HG02852 (cell line): ENCODE measurements around the gene AFDN.

Source experiments
- ATAC-seq: cut with Tn5 transposase; IDR thresholded peaks from one replicate; pipeline ENCODE4 v1.9.1; 2021; ENCODE audit warnings: mild to moderate bottlenecking, moderate library complexity; ENCODE audit not compliant: unreplicated experiment

AFDN gene

GRCh38 chr6:167794161-167795157 lies 32.3 kb upstream of the AFDN start:
- no peak for ATAC-seq

DNA sequence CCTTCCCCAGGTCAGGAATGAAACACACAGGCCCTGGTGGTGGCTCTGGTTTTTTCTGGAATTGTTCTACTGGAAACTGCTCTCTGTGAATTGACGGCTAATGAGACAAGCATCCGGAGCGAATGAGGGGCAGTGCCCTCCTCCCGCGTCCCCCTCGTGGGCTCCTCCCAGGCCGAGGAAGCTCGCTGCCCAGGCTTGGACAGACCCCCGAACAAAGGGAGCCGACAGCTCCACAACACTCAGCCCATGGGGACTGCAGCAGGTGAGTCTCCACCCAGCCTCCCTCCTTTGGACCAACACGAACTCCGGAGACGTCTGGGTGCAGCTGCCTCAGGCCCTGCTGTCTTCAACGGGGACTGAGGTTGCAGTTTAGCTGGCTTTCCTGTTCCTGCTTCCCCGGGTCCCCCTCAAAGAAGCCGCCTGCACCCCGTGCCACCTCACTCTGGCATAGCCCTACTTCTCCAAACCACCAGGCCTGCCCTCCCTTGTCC lies 31.3 kb upstream of the AFDN start:
- ATAC-seq = no peak

GRCh38 chr6:167795874-167796191 lies 30.9 kb upstream of the AFDN start:
- no peak for ATAC-seq

DNA sequence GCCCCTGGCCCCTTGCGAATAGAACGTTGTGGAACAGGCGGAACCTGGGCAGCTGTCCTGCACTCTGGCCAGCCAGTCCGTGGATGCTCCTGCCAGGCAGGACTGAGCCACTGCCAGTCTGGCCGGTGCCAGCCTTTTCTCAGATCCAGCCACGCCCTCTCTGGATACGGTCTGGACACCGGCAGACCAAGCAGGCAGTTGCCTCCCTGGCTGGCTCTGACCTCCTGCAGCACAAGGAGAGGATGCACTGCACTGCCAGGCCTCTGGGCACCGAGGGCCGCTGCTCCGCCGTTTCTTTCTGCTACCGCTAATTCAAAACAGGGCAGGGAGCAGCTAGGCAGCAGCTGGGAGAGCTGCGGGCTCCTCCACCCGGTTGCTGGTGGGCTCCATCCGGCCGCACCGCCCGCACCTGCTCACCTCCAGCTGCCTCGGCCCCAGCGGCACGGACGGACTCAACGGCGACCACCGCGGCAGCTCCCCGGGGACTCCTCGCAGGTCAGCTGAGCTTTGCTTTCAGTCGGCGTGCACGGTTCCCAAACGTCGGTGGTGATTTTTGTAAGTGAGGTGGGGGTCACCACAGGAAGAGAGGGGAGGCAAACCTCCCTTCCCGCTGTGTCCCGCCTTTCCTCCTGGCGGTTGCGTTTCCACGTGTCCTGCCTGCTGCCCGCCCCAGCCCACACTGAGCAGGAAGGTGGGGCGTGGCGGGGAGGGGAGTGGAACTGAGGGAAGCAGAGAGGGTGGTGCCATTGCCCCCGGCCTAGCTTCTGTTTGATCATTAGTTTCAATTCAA lies 30.3 kb upstream of the AFDN start:
- no peak for ATAC-seq

GRCh38 chr6:167797011-167797471 lies 29.7 kb upstream of the AFDN start:
- no peak for ATAC-seq

- ATAC-seq = no peak
These were observed 29.0 kb upstream of the AFDN start for GRCh38 chr6:167797476-167798265.

GRCh38 chr6:167798453-167798852 lies 28.3 kb upstream of the AFDN start:
- ATAC-seq = no peak

DNA sequence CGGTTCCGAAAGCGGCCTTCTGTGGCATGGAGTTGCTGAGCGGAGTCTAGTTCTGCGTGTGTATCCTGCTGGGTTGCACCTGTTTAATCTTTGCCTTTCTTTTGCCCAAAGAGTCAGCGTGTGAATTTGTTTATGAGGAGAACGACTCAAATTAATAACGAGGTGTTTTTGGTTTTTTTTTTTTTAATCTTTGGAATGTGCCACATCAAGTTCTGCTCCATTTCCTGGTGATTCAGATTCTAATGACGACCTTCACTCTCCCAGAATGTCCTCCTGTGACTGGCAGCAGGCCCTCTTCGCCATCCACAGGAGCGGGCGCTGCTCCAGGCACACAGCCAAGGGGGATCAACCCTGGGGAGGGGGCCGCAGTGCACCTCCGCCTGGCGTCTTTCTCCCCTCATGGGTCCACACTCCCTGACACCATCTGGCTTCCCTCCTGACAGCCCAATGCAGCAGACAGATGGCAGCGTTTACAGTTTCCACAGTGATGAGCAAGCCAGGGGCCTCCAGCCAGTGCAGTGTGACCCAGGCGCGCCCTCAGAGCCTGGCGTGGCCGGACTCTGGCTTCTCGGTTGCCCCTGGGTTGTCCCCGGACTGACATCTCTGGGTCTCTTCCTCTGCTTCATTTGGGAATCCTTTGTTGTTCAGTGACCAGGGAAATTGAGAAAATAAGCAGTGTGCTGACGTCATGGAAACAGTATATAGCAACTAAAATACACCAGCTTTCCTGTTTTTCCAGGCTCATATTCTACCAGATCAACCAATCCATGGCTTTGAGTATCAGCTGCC lies 27.5 kb upstream of the AFDN start:
- no peak for ATAC-seq

DNA sequence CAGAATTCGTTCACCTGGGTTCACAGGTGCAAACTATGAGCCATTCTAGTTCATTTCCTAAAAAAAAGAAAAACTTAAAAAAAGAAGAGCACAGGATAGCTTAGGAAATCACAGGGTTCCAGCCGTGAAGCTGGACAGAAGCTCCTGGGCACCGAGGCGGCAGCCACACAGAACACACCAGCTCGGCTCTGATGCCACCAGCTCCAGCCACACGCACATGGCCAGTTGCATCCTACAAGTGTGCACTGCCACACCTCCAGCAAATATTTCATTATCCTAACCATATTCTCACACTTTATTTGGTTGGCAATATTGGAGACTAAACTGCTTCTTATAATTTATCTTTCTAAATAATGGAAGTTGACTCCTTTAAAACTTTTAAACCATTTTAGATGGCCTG lies 26.2 kb upstream of the AFDN start:
- ATAC-seq = no peak

DNA sequence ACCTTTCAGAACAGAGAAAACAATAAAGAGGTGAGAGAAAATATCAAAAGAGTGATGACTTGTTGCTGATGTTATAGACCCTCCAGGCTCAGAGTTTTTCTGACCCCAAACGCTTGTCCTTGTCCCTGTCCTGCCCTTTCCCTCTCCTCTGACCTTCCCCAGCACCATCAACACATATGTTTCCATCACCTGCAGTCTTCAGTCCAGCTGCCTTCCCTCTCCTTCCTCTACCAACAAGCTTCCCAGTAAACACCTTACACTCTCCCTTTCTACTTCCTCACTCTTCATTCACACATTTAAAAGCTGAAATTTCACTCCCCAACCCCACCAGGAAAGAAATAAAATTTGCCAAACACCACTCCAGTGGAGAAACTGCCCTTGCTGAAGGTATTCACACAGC lies 25.4 kb upstream of the AFDN start:
- no peak for ATAC-seq

GRCh38 chr6:167802339-167802738 lies 24.4 kb upstream of the AFDN start:
- ATAC-seq = no peak

GRCh38 chr6:167803816-167804215 lies 22.9 kb upstream of the AFDN start:
- ATAC-seq = no peak

DNA sequence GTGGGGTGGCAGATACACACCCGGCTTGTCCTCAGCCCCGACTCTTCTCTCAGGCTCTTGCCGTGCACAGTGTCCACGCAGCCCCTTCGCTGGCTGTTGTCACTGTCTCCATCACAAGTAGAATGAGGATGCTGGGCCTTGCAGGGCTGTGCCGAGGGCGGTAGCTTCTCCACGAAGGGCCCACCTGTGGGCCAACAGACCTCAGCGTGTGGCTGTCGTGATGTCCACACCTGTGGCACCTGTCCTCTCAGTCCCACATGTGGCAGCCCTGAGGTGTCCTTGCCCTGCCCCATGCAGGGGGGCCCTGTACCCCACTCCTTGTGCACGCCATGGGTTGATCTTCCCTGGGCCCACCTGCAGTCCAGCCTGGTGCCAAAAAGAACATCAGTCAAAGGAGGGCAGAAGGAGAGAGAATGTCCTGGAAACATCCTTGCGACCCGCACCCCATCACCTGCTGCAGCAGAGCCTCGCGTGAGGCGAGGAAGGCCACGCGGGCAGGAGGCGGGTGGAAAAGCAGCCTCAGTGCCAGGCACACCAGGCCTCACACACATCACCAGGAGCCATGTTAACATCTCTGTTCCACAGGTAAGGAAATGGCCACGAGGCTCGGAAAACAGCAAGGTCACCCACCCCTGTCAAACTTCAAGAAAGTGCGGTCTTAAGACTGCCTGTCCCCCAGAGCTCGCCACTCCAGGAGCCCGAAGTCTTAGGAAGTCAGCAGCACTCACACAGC lies 22.3 kb upstream of the AFDN start:
- ATAC-seq = no peak

GRCh38 chr6:167805349-167806060 lies 21.2 kb upstream of the AFDN start:
- ATAC-seq = no peak

DNA sequence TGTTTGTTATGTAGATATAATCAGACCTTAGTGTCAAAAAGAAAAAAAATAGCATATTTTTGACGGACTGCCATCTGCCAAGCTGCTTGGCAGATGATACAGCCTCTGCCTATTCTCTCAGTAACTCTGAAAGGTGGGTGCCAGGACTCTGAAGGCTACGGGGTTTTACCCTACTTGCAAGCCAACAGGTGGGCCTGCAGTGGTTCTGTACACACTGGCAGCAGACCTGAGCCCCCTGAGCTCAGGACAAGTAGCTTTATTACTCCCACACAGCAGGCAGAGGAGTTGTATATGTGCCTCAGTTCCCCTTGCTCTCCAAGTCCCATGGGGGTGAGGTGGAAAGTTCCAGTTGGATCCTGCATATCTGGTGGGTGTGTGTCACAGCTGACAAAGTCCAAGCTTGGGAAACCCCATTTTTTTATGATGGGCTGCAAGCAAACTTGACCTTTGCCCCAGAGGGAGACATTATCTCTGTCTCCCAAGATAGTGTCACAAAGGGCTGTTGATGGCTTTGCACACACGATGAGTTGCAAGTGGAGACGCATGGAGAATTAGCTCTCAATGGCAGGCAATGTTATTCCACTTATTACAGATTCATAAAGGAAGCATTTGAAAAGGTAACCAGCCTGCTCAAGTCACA lies 20.5 kb upstream of the AFDN start:
- no peak for ATAC-seq

GRCh38 chr6:167807200-167807599 lies 19.5 kb upstream of the AFDN start:
- no peak for ATAC-seq

DNA sequence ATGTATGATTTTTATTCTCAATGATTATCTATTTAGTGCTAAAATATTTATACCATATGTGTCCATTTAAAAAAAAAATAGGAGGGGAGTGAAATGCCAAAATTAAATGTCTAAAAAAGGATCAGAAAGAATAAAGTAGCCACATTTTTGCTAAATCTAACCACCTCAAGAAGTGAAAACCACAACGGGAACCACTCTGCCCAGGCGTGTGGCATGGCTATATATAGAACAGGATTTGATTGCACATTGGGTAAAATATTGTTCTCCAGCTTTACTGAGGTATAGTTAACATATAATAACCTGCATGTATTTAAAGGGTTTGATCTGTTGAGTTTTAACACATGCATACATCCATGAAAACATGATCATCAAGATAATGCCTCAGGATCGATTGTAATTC lies 19.0 kb upstream of the AFDN start:
- ATAC-seq = no peak

GRCh38 chr6:167811040-167811439 lies 15.7 kb upstream of the AFDN start:
- no peak for ATAC-seq
